IMR-90 (cell line): ENCODE data around the gene ZNF202.

ENCODE experiments used
- BHLHE40 ChIP-seq: fragments of 150-350 bp; IDR thresholded peaks from 2 replicates; pipeline ENCODE4 v1.6.1; 2016; ENCODE audit warnings: mild to moderate bottlenecking, low read depth, low read length
- CHD1 ChIP-seq: IDR thresholded peaks from 2 replicates; pipeline ENCODE4 v1.6.1; 2012; ENCODE audit warnings: low read depth, low read length, improper control_type of control experiment
- MAZ ChIP-seq: IDR thresholded peaks from 2 replicates; pipeline ENCODE4 v1.6.1; 2012; ENCODE audit warnings: low read depth, mild to moderate bottlenecking, low read length, improper control_type of control experiment, moderate library complexity, borderline replicate concordance
- POLR2A ChIP-seq: IDR thresholded peaks from 2 replicates; pipeline ENCODE4 v1.6.1; 2012; ENCODE audit warnings: mild to moderate bottlenecking, low read depth, low read length
- RAD21 ChIP-seq: IDR thresholded peaks from 2 replicates; pipeline ENCODE4 v1.6.1; 2012; ENCODE audit warnings: low read length, improper control_type of control experiment
- RCOR1 ChIP-seq: IDR thresholded peaks from 2 replicates; pipeline ENCODE4 v1.6.1; 2012; ENCODE audit warnings: mild to moderate bottlenecking, low read length, improper control_type of control experiment; ENCODE audit not compliant: insufficient replicate concordance
- RFX5 ChIP-seq: IDR thresholded peaks from 2 replicates; pipeline ENCODE4 v1.8.0; 2012; ENCODE audit warnings: low read depth, mild to moderate bottlenecking, low read length, moderate library complexity
- TF ChIP-seq, protein P1 (sequence below): conservative IDR thresholded peaks from 2 replicates; pipeline ENCODE4 v1.5.1; 2012; ENCODE audit warnings: mild to moderate bottlenecking, low read depth, low read length, improper control_type of control experiment
- TF ChIP-seq, protein P2 (sequence below): fragments of 150-350 bp; IDR thresholded peaks from 2 replicates; pipeline ENCODE4 v1.6.1; 2017; ENCODE audit warnings: mild to moderate bottlenecking, antibody characterized with exemption, low read length, low read depth

DNA sequence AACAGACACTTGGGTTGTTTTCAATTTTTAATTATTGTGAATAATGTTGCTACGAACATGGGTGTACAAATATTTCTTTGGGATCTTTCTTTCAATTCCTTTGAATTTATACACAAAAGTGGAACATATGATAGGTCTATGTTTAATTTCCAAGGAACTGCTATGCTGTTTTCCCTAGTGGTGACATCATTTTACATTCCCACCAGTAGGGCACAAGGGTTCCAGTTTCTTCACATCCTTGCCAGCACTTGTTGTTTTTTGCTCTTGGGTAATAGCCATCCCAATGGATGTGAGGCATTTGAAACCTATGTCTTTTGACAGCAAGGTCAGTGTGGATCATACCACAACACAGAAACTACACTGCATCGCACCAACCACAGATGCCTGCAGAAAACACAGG is 45.3 kb downstream of the ZNF202 start:
- TF ChIP-seq, protein P1, sequence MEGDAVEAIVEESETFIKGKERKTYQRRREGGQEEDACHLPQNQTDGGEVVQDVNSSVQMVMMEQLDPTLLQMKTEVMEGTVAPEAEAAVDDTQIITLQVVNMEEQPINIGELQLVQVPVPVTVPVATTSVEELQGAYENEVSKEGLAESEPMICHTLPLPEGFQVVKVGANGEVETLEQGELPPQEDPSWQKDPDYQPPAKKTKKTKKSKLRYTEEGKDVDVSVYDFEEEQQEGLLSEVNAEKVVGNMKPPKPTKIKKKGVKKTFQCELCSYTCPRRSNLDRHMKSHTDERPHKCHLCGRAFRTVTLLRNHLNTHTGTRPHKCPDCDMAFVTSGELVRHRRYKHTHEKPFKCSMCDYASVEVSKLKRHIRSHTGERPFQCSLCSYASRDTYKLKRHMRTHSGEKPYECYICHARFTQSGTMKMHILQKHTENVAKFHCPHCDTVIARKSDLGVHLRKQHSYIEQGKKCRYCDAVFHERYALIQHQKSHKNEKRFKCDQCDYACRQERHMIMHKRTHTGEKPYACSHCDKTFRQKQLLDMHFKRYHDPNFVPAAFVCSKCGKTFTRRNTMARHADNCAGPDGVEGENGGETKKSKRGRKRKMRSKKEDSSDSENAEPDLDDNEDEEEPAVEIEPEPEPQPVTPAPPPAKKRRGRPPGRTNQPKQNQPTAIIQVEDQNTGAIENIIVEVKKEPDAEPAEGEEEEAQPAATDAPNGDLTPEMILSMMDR, result peak; percentile 23; the same call in 1 of the 2 replicates
- TF ChIP-seq POLR2A (no peak), RAD21 (no peak), RCOR1 (no peak), RFX5 (no peak), CHD1 (no peak), MAZ (no peak), BHLHE40 (no peak)
- TF ChIP-seq, protein P2, sequence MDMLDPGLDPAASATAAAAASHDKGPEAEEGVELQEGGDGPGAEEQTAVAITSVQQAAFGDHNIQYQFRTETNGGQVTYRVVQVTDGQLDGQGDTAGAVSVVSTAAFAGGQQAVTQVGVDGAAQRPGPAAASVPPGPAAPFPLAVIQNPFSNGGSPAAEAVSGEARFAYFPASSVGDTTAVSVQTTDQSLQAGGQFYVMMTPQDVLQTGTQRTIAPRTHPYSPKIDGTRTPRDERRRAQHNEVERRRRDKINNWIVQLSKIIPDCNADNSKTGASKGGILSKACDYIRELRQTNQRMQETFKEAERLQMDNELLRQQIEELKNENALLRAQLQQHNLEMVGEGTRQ, result no peak
